HepG2 (cell line): Measurements from ENCODE around the gene MAGEC2. TPM values are rescaled to one million over a fixed set of nuclear protein-coding genes. Genes with fewer than 3 reads are reported as not detected.

Experiments used
- ATAC-seq: fragments of 200-7000 bp; cut with Tn5 transposase; 3 replicates; pipeline ENCODE4 v1.9.1; 2020; ENCODE audit warnings: mild to moderate bottlenecking, moderate library complexity
- BruUV-seq: library from RNA; stranded (reverse); fragments of 400-500 nt; replicated peaks from 2 replicates; lab custom pipeline; 2021; lab: Mats Ljungman, UMichigan
- CTCF ChIA-PET: fragments of 300-600 bp; formaldehyde crosslinking; extraction: SDS; loops from one replicate; lab custom pipeline; 2021; ENCODE audit warnings: low total read pairs, inconsistent platforms, low intra/inter-chr PET ratio; lab: Yijun Ruan, JAX
- POLR2A ChIA-PET: fragments of 350-600 bp; sonication (Branson Sonifier 250); formaldehyde crosslinking; loops from one replicate; lab custom pipeline; 2020; ENCODE audit warnings: antibody characterized with exemption, inconsistent platforms; lab: Yijun Ruan, JAX
- DNase-seq: peaks from one replicate; pipeline ENCODE4 v3.0.0-alpha.2; 2015; ENCODE audit warnings: low spot score
- FAIRE-seq: peaks from 3 replicates; lab custom pipeline; 2011; peaks lifted over from hg19 to GRCh38; lab: Jason Lieb, UNC
- H2AFZ ChIP-seq: one replicate; pipeline ENCODE4 v1.6.1; 2011; ENCODE audit warnings: low read length, inconsistent platforms
- H3K27ac ChIP-seq: fragments of 300-600 bp; 3 replicates; pipeline ENCODE4 v1.8.0; 2011; ENCODE audit warnings: mixed run types, mild to moderate bottlenecking, mixed read lengths, low read length, inconsistent platforms; ENCODE audit not compliant: insufficient read depth; ENCODE audit errors: extremely low read length
- H3K27me3 ChIP-seq, 2 experiments: fragments of 200-600 bp in 1 of 2; 2 replicates in 1 of 2; 3 replicates in 1 of 2; pipeline versions ENCODE4 v1.6.0 to v1.8.0; 2011; ENCODE audit warnings: low read length in 2 of 2, mild to moderate bottlenecking in 2 of 2, moderate library complexity in 2 of 2, inconsistent platforms in 1 of 2; ENCODE audit not compliant: insufficient read depth in 2 of 2, control insufficient read depth in 1 of 2
- H3K36me3 ChIP-seq, 2 experiments: fragments of 200-600 bp in 1 of 2; replicated peaks in 1 of 2; 2 replicates in 1 of 2; 3 replicates in 1 of 2; pipeline versions ENCODE4 v1.5.1 to v1.8.0; 2011; ENCODE audit warnings: low read length in 2 of 2, inconsistent platforms in 1 of 2; ENCODE audit not compliant: insufficient read depth in 2 of 2, control insufficient read depth in 1 of 2
- H3K4me1 ChIP-seq: 2 replicates; pipeline ENCODE4 v1.5.1; 2012; ENCODE audit warnings: low read length, inconsistent platforms; ENCODE audit not compliant: insufficient read depth
- H3K4me2 ChIP-seq: 2 replicates; pipeline ENCODE4 v1.6.0; 2011; ENCODE audit warnings: low read depth, low read length, inconsistent platforms
- H3K4me3 ChIP-seq, 3 experiments: fragments of 200-600 bp in 1 of 3; sonication (generic), shearing (Covaris generic) in 1 of 3; replicated peaks in 1 of 3; 2 replicates each; pipeline ENCODE4 v1.5.1; 2011 to 2016; ENCODE audit warnings: low read length in 3 of 3, inconsistent platforms in 2 of 3, low read depth in 2 of 3, mild to moderate bottlenecking in 2 of 3, control low read depth in 1 of 3, mixed read lengths in 1 of 3; ENCODE audit not compliant: insufficient read depth in 1 of 3
- H3K79me2 ChIP-seq: one replicate; pipeline ENCODE4 v1.6.1; 2011; ENCODE audit warnings: low read length, inconsistent platforms; ENCODE audit not compliant: insufficient read depth
- H3K9ac ChIP-seq: 2 replicates; pipeline ENCODE4 v1.6.0; 2011; ENCODE audit warnings: mild to moderate bottlenecking, low read depth, low read length, inconsistent platforms; ENCODE audit not compliant: insufficient read depth
- H3K9me3 ChIP-seq: 2 replicates; pipeline ENCODE4 v1.5.1; 2012; ENCODE audit warnings: mild to moderate bottlenecking, low read length
- H4K20me1 ChIP-seq: 2 replicates; pipeline ENCODE4 v1.6.0; 2011; ENCODE audit warnings: inconsistent platforms, mild to moderate bottlenecking, low read length, moderate library complexity; ENCODE audit not compliant: insufficient read depth
- CEBPG ChIP-seq: IDR thresholded peaks from 2 replicates; pipeline ENCODE4 v1.6.1; 2016
- FOXK2 ChIP-seq: fragments of 450-650 bp; IDR thresholded peaks from 2 replicates; pipeline ENCODE4 v1.6.1; 2016
- HDAC2 ChIP-seq: sonication (generic); formaldehyde crosslinking; IDR thresholded peaks from 2 replicates; pipeline ENCODE4 v1.4.0; 2020; ENCODE audit warnings: missing genetic modification reagents
- KLF15 ChIP-seq: sonication (generic); formaldehyde crosslinking; IDR thresholded peaks from 2 replicates; pipeline ENCODE4 v1.8.1; 2023; ENCODE audit warnings: borderline replicate concordance, mild to moderate bottlenecking, inconsistent platforms, missing genetic modification reagents, mixed read lengths
- POGK ChIP-seq: sonication (generic); formaldehyde crosslinking; conservative IDR thresholded peaks from 2 replicates; pipeline ENCODE4 v1.8.0; 2022; ENCODE audit warnings: mild to moderate bottlenecking, moderate library complexity, missing genetic modification reagents
- THAP7 ChIP-seq: sonication (generic); formaldehyde crosslinking; IDR thresholded peaks from 2 replicates; pipeline ENCODE4 v1.8.1; 2023; ENCODE audit warnings: mild to moderate bottlenecking, missing genetic modification reagents
- U2AF2 ChIP-seq: fragments of 200-400 bp; formaldehyde crosslinking; IDR thresholded peaks from 2 replicates; pipeline ENCODE4 v1.6.1; 2017; ENCODE audit warnings: low read depth, mild to moderate bottlenecking, low read length
- ZNF234 ChIP-seq: sonication (generic); formaldehyde crosslinking; conservative IDR thresholded peaks from 2 replicates; pipeline ENCODE4 v1.5.1; 2020; ENCODE audit warnings: mild to moderate bottlenecking, missing genetic modification reagents
- ZNF775 ChIP-seq: sonication (generic); formaldehyde crosslinking; IDR thresholded peaks from 2 replicates; pipeline ENCODE4 v1.4.0; 2020; ENCODE audit warnings: missing genetic modification reagents, mild to moderate bottlenecking, moderate library complexity, borderline replicate concordance
- WGBS: methylation state at CpG from one replicate; pipeline ENCODE4 v1.1.6; 2017; ENCODE audit warnings: low lambda C conversion rate; 5-methylcytosine and 5-hydroxymethylcytosine counted together
- in situ Hi-C: cut with HindIII; loops from 2 replicates; pipeline ENCODE4 v1.10.0; 2017; ENCODE audit warnings: low pct_unique_long_range_greater_than_20kb; ENCODE audit not compliant: extremely low pct_ligation_motif_present
- intact Hi-C: fragments of 100-400 bp; cut with micrococcal nuclease; formaldehyde crosslinking; loops from one replicate; pipeline ENCODE4 v1.10.0; 2022; ENCODE audit not compliant: unreplicated experiment
- polyA plus RNA-seq, 8 experiments: library from polyadenylated mRNA; depleted of rRNA in 3 of 8; stranded (reverse) in 7 of 8; unstranded in 1 of 8; fragments of >200 nt; fragmentation: Illumina TruSeq in 4 of 8; extraction: Trizol in 4 of 8; gene quantifications; 2 replicates each; pipeline versions ENCODE4 v1.2.1 to v1.2.3, GENCODE V29; 2011 to 2016; ENCODE audit warnings: low read depth in 4 of 8, missing spikeins in 1 of 8, mixed read lengths in 1 of 8; ENCODE audit not compliant: insufficient read depth in 1 of 8
- total RNA-seq, 5 experiments: library from RNA; depleted of rRNA; stranded (reverse); fragments of >200 nt; fragmentation: Illumina TruSeq; extraction: Trizol; gene quantifications; 2 replicates each; pipeline ENCODE4 v1.2.3, GENCODE V29; 2016; ENCODE audit warnings: low read depth in 1 of 5

MAGEC2 gene
- total and polyA plus RNA-seq, 2 of the 13 experiments (the other 11 are each of a cell fraction or from before 2014, with no cell fraction given), result not detected

GRCh38 chrX:142251680-142252079 lies 46.6 kb upstream of the MAGEC2 start:
- TF ChIP-seq POGK (CRISPR knock-in tag), result no peak
- TF ChIP-seq THAP7 (CRISPR knock-in tag), result no peak
- TF ChIP-seq ZNF775 (CRISPR knock-in tag), result no peak
- no peak for TF ChIP-seq ZNF234 (CRISPR knock-in tag)
- no peak for TF ChIP-seq KLF15
- no peak for TF ChIP-seq U2AF2
- TF ChIP-seq CEBPG, result no peak
- TF ChIP-seq HDAC2 (CRISPR knock-in tag), result no peak
- no peak for TF ChIP-seq FOXK2
- H3K9ac ChIP-seq, result no peak overlapping the region
- H3K79me2 ChIP-seq, result no peaks in the 10 kb centered on the region
- ATAC-seq (no peak), FAIRE-seq (no peak), DNase-seq (no peak)
- no peaks in the 10 kb centered on the region for H3K27me3 ChIP-seq
- in situ Hi-C loops, result no loop called here
- 0% methylated on average over 4 of the region's 4 CpGs for WGBS
- no TSS peak for BruUV-seq
- H3K4me3 ChIP-seq, result no peak overlapping the region
- H3K4me1 ChIP-seq, result no peaks in the 10 kb centered on the region
- H2AFZ ChIP-seq, result no peak overlapping the region
- no peak overlapping the region for H3K27ac ChIP-seq
- POLR2A ChIA-PET, result no interaction called here
- intact Hi-C loops, result no loop called here
- no peaks in the 10 kb centered on the region for H4K20me1 ChIP-seq
- no peaks in the 10 kb centered on the region for H3K36me3 ChIP-seq
- peaks cover 39% of the 10 kb centered on the region; the same call in 1 of the 2 replicates for H3K9me3 ChIP-seq
- CTCF ChIA-PET, result no interaction called here
- no peak overlapping the region for H3K4me2 ChIP-seq
